Neural cell (in vitro differentiated cells): ENCODE measurements around the gene SUSD6. TPM values are rescaled to one million over a fixed set of nuclear protein-coding genes. Genes with fewer than 3 reads are reported as not detected.

Source experiments
- H2AFZ ChIP-seq: fragments of 200-600, 300-800 bp; sonication (generic), shearing (Covaris generic); 2 replicates; pipeline ENCODE4 v1.6.0; 2014; ENCODE audit warnings: low read depth, mild to moderate bottlenecking, antibody characterized with exemption, low read length, moderate library complexity
- H3F3A ChIP-seq: fragments of 200-600 bp; shearing (Covaris generic); 2 replicates; pipeline ENCODE4 v1.6.1; 2016; ENCODE audit warnings: mild to moderate bottlenecking, moderate library complexity, mixed read lengths, antibody characterized with exemption, low read length; ENCODE audit not compliant: insufficient read depth, poor library complexity, severe bottlenecking
- H3K27ac ChIP-seq: fragments of 200-600, 300-800 bp; sonication (generic), shearing (Covaris generic); 2 replicates; pipeline ENCODE4 v1.5.1; 2014; ENCODE audit warnings: mild to moderate bottlenecking, low read length, moderate library complexity
- H3K27me3 ChIP-seq: fragments of 300-800, 200-600 bp; sonication (generic), shearing (Covaris generic); 2 replicates; pipeline ENCODE4 v1.6.0; 2014; ENCODE audit warnings: mild to moderate bottlenecking, low read depth, low read length, moderate library complexity; ENCODE audit not compliant: insufficient read depth
- H3K36me3 ChIP-seq: fragments of 300-800, 200-600 bp; sonication (generic), shearing (Covaris generic); 2 replicates; pipeline ENCODE4 v1.5.1; 2014; ENCODE audit warnings: mild to moderate bottlenecking, antibody characterized with exemption, low read length, moderate library complexity; ENCODE audit not compliant: insufficient read depth
- H3K4me2 ChIP-seq: fragments of 300-800, 200-600 bp; sonication (generic), shearing (Covaris generic); 2 replicates; pipeline ENCODE4 v1.6.0; 2014; ENCODE audit warnings: mild to moderate bottlenecking, low read length
- H3K4me3 ChIP-seq: fragments of 300-800, 200-600 bp; sonication (generic), shearing (Covaris generic); 2 replicates; pipeline ENCODE4 v1.5.1; 2014; ENCODE audit warnings: mild to moderate bottlenecking, low read length, moderate library complexity
- H3K79me2 ChIP-seq: fragments of 200-600 bp; shearing (Covaris generic); replicated peaks from 2 replicates; pipeline ENCODE4 v1.6.0; 2014; ENCODE audit warnings: mild to moderate bottlenecking, low read length, moderate library complexity; ENCODE audit not compliant: insufficient read depth
- H3K9ac ChIP-seq: fragments of 300-800, 200-600 bp; sonication (generic), shearing (Covaris generic); 2 replicates; pipeline ENCODE4 v1.6.1; 2016; ENCODE audit warnings: mild to moderate bottlenecking, low read length, mixed read lengths
- H3K9me2 ChIP-seq: fragments of 200-600 bp; shearing (Covaris generic); 2 replicates; pipeline ENCODE4 v1.6.1; 2016; ENCODE audit warnings: mild to moderate bottlenecking, low read length, mixed read lengths; ENCODE audit not compliant: insufficient read depth
- H3K9me3 ChIP-seq: fragments of 200-600, 300-800 bp; sonication (generic), shearing (Covaris generic); 2 replicates; pipeline ENCODE4 v1.6.1; 2016; ENCODE audit warnings: mild to moderate bottlenecking, mixed run types, low read length, moderate library complexity, mixed read lengths
- H4K20me1 ChIP-seq: fragments of 200-600 bp; shearing (Covaris generic); 2 replicates; pipeline ENCODE4 v1.6.1; 2016; ENCODE audit warnings: mild to moderate bottlenecking, mixed run types; ENCODE audit not compliant: insufficient read depth
- CTCF ChIP-seq: fragments of 450-650 bp; IDR thresholded peaks from 2 replicates; pipeline ENCODE4 v1.5.1; 2014; ENCODE audit warnings: antibody characterized with exemption, mild to moderate bottlenecking, moderate library complexity; ENCODE audit not compliant: poor library complexity, severe bottlenecking
- EP300 ChIP-seq: fragments of 450-650 bp; conservative IDR thresholded peaks from 2 replicates; pipeline ENCODE4 v1.6.1; 2014; ENCODE audit warnings: antibody characterized with exemption, mild to moderate bottlenecking, moderate library complexity; ENCODE audit not compliant: poor library complexity, severe bottlenecking
- EZH2 ChIP-seq: fragments of 200-600, 300-800 bp; shearing (Covaris generic), sonication (generic); IDR thresholded peaks from 2 replicates; pipeline ENCODE4 v1.6.1; 2014; ENCODE audit warnings: antibody characterized with exemption, low read length, borderline replicate concordance, mild to moderate bottlenecking; ENCODE audit not compliant: insufficient read depth, poor library complexity, severe bottlenecking
- MXI1 ChIP-seq: fragments of 450-650 bp; conservative IDR thresholded peaks from 2 replicates; pipeline ENCODE4 v1.6.1; 2014; ENCODE audit warnings: antibody characterized with exemption, mild to moderate bottlenecking; ENCODE audit not compliant: poor library complexity, severe bottlenecking
- POLR2AphosphoS5 ChIP-seq: IDR thresholded peaks from 2 replicates; pipeline ENCODE4 v1.6.1; 2012
- RAD21 ChIP-seq: fragments of 450-650 bp; conservative IDR thresholded peaks from 2 replicates; pipeline ENCODE4 v1.6.1; 2014; ENCODE audit warnings: antibody characterized with exemption, mild to moderate bottlenecking, moderate library complexity
- REST ChIP-seq: IDR thresholded peaks from 2 replicates; pipeline ENCODE4 v1.6.1; 2012; ENCODE audit warnings: borderline replicate concordance
- SMC3 ChIP-seq: fragments of 450-650 bp; conservative IDR thresholded peaks from 2 replicates; pipeline ENCODE4 v1.6.1; 2014; ENCODE audit warnings: antibody characterized with exemption, mild to moderate bottlenecking, moderate library complexity; ENCODE audit not compliant: poor library complexity
- TAF1 ChIP-seq: IDR thresholded peaks from 2 replicates; pipeline ENCODE4 v1.6.1; 2012; ENCODE audit warnings: low read depth
- polyA plus RNA-seq: library from polyadenylated mRNA; depleted of rRNA; stranded (reverse); fragments of >200 nt; gene quantifications from 2 replicates; pipeline ENCODE4 v1.2.3, GENCODE V29; 2014

Gene SUSD6
- polyA plus RNA-seq, 1 donor from 2014 or later, result 5.1 TPM

GRCh38 chr14:69755296-69755695 lies 143.9 kb downstream of the SUSD6 start:
- H3K79me2 ChIP-seq, result no peaks in the 10 kb centered on the region
- H3K4me2 ChIP-seq, result no peak overlapping the region
- H2AFZ ChIP-seq, result no peak overlapping the region
- no peaks in the 10 kb centered on the region for H3F3A ChIP-seq
- H3K27ac ChIP-seq, result no peak overlapping the region
- H3K9me3 ChIP-seq, result no peaks in the 10 kb centered on the region
- no peak overlapping the region for H3K9ac ChIP-seq
- H4K20me1 ChIP-seq, result no peaks in the 10 kb centered on the region
- H3K9me2 ChIP-seq, result no peaks in the 10 kb centered on the region
- TF ChIP-seq REST (no peak), SMC3 (no peak), TAF1 (no peak), EP300 (no peak), POLR2AphosphoS5 (no peak), CTCF (no peak), EZH2 (no peak), RAD21 (no peak), MXI1 (no peak)
- H3K27me3 ChIP-seq, result no peaks in the 10 kb centered on the region
- H3K4me3 ChIP-seq, result no peak overlapping the region
- H3K36me3 ChIP-seq, result no peaks in the 10 kb centered on the region

GRCh38 chr14:69755784-69756183 lies 144.4 kb downstream of the SUSD6 start:
- Histone ChIP-seq H3K9me3 (no peaks in the 10 kb centered on the region), H3K79me2 (no peaks in the 10 kb centered on the region), H3K27ac (no peak overlapping the region), H2AFZ (no peak overlapping the region), H3K9ac (no peak overlapping the region), H3K36me3 (no peaks in the 10 kb centered on the region), H4K20me1 (no peaks in the 10 kb centered on the region), H3K4me3 (no peak overlapping the region), H3K9me2 (no peaks in the 10 kb centered on the region), H3K27me3 (no peaks in the 10 kb centered on the region), H3F3A (no peaks in the 10 kb centered on the region), H3K4me2 (no peak overlapping the region)
- TF ChIP-seq REST (no peak), EZH2 (no peak), CTCF (no peak), SMC3 (no peak), EP300 (no peak)
